GM12878 (cell line): Measurements from ENCODE around the gene SIM2. TPM values are rescaled to one million over a fixed set of nuclear protein-coding genes. Genes with fewer than 3 reads are reported as not detected.
A peak's percentile ranks its signal among the peaks of the same experiment; 100 is the strongest.

Source experiments
- ATAC-seq: fragments of 200-7000 bp; cut with Tn5 transposase; 3 replicates; pipeline ENCODE4 v1.9.1; 2020; ENCODE audit warnings: mild to moderate bottlenecking, moderate library complexity
- BruUV-seq: library from RNA; stranded (reverse); fragments of 400-500 nt; replicated peaks from 2 replicates; lab custom pipeline; 2021; lab: Mats Ljungman, UMichigan
- CTCF ChIA-PET: fragments of 300-600 bp; sonication (Branson Sonifier 250); formaldehyde crosslinking; extraction: SDS; loops from one replicate; lab custom pipeline; 2021; ENCODE audit warnings: inconsistent platforms; lab: Yijun Ruan, JAX
- POLR2A ChIA-PET: fragments of 350-600 bp; formaldehyde crosslinking; extraction: SDS; loops from one replicate; lab custom pipeline; 2021; ENCODE audit warnings: inconsistent platforms; lab: Charles Lee
- RAD21 ChIA-PET: fragments of 300-600 bp; sonication (Branson Sonifier 250); formaldehyde crosslinking; loops from one replicate; lab custom pipeline; 2023; ENCODE audit warnings: antibody characterized with exemption; ENCODE audit not compliant: unreplicated experiment; lab: Charles Lee
- SMC1A ChIA-PET: fragments of 300-600 bp; sonication (Branson Sonifier 250); formaldehyde crosslinking; loops from one replicate; lab custom pipeline; 2023; ENCODE audit not compliant: unreplicated experiment, uncharacterized antibody; lab: Charles Lee
- DNase-seq: peaks from one replicate; pipeline ENCODE4 v3.0.0-alpha.2; 2011; ENCODE audit warnings: low read depth, low spot score
- FAIRE-seq: peaks from 3 replicates; lab custom pipeline; 2011; peaks lifted over from hg19 to GRCh38; lab: Jason Lieb, UNC
- H2AFZ ChIP-seq: 2 replicates; pipeline ENCODE4 v1.6.0; 2011; ENCODE audit warnings: low read depth, low read length, control low read depth; ENCODE audit not compliant: control insufficient read depth
- H3K27ac ChIP-seq: 2 replicates; pipeline ENCODE4 v1.5.1; 2011; ENCODE audit warnings: control low read depth; ENCODE audit not compliant: control insufficient read depth, insufficient read depth
- H3K27me3 ChIP-seq, 2 experiments: replicated peaks in 1 of 2; 2 replicates each; pipeline versions ENCODE4 v1.6.0 to v1.6.1; 2011; ENCODE audit warnings: low read length in 1 of 2; ENCODE audit not compliant: control insufficient read depth in 2 of 2, insufficient read depth in 2 of 2
- H3K36me3 ChIP-seq, 2 experiments: 2 replicates each; pipeline ENCODE4 v1.5.1; 2011; ENCODE audit warnings: low read length in 1 of 2; ENCODE audit not compliant: control insufficient read depth in 2 of 2, insufficient read depth in 2 of 2
- H3K4me1 ChIP-seq: 2 replicates; pipeline ENCODE4 v1.6.1; 2011; ENCODE audit warnings: mild to moderate bottlenecking, low read length, moderate library complexity, mixed read lengths; ENCODE audit not compliant: control insufficient read depth, insufficient read depth
- H3K4me2 ChIP-seq: 2 replicates; pipeline ENCODE4 v1.6.0; 2011; ENCODE audit warnings: control low read depth; ENCODE audit not compliant: control insufficient read depth, insufficient read depth
- H3K4me3 ChIP-seq: fragments of 200-600 bp; sonication (generic); 2 replicates; pipeline ENCODE4 v1.5.1; 2016
- H3K79me2 ChIP-seq: 2 replicates; pipeline ENCODE4 v1.6.0; 2011; ENCODE audit warnings: low read length; ENCODE audit not compliant: control insufficient read depth, insufficient read depth
- H3K9ac ChIP-seq: 2 replicates; pipeline ENCODE4 v1.8.0; 2011; ENCODE audit warnings: low read length, control low read depth, mixed read lengths; ENCODE audit not compliant: control insufficient read depth, insufficient read depth
- H3K9me3 ChIP-seq: replicated peaks from 3 replicates; pipeline ENCODE4 v1.5.1; 2011; ENCODE audit warnings: mild to moderate bottlenecking, low read length; ENCODE audit not compliant: control insufficient read depth, insufficient read depth
- H4K20me1 ChIP-seq: 2 replicates; pipeline ENCODE4 v1.6.0; 2011; ENCODE audit not compliant: control insufficient read depth, insufficient read depth
- GATAD2B ChIP-seq: fragments of 450-650 bp; conservative IDR thresholded peaks from 2 replicates; pipeline ENCODE4 v1.6.1; 2017; ENCODE audit warnings: low read depth, mild to moderate bottlenecking, moderate library complexity
- LARP7 ChIP-seq: fragments of 450-650 bp; IDR thresholded peaks from 2 replicates; pipeline ENCODE4 v1.6.1; 2017; ENCODE audit warnings: mild to moderate bottlenecking
- RB1 ChIP-seq: fragments of 450-650 bp; formaldehyde crosslinking; IDR thresholded peaks from 2 replicates; pipeline ENCODE4 v1.6.1; 2017; ENCODE audit warnings: mild to moderate bottlenecking, borderline replicate concordance
- SUZ12 ChIP-seq: fragments of 200-600 bp; sonication (generic); IDR thresholded peaks from one replicate; pipeline ENCODE4 v1.6.1; 2018; ENCODE audit warnings: antibody characterized with exemption, mild to moderate bottlenecking; ENCODE audit not compliant: unreplicated experiment
- ZNF24 ChIP-seq: fragments of 450-650 bp; IDR thresholded peaks from 2 replicates; pipeline ENCODE4 v1.6.1; 2017; ENCODE audit warnings: antibody characterized with exemption, mild to moderate bottlenecking
- WGBS: methylation state at CpG from one replicate; pipeline ENCODE4 v1.1.6; 2016; ENCODE audit warnings: low lambda C conversion rate; ENCODE audit not compliant: insufficient replicate concordance, insufficient coverage; ENCODE audit errors: missing lambda C conversion rate; 5-methylcytosine and 5-hydroxymethylcytosine counted together
- in situ Hi-C: fragments of 300-500 bp; cut with MboI; formaldehyde crosslinking; loops from 9 replicates; pipeline ENCODE4 v1.14.3; 2018; ENCODE audit warnings: mixed read lengths
- intact Hi-C: fragments of 100-400 bp; cut with micrococcal nuclease; formaldehyde crosslinking; loops from one replicate; pipeline ENCODE4 v1.14.2; 2022; ENCODE audit not compliant: unreplicated experiment
- polyA plus RNA-seq, 11 experiments: library from polyadenylated mRNA; depleted of rRNA in 4 of 11; unstranded in 6 of 11; stranded (reverse) in 5 of 11; fragments of >200 nt; fragmentation: Nextera tagmentation in 4 of 11; fragmentation: Illumina TruSeq in 1 of 11; extraction: Ambion mirVana in 4 of 11; extraction: Trizol in 1 of 11; gene quantifications; 1 replicate in 1 of 11; 2 replicates in 10 of 11; pipeline versions ENCODE4 v1.2.1 to v1.2.3, GENCODE V29; 2011 to 2016; ENCODE audit warnings: inconsistent platforms in 2 of 11, missing spikeins in 2 of 11, low read depth in 1 of 11
- total RNA-seq, 4 experiments: library from RNA; depleted of rRNA in 3 of 4; stranded (reverse); fragments of >200 nt in 3 of 4; fragmentation: Illumina TruSeq in 1 of 4; extraction: Trizol in 1 of 4; gene quantifications; 2 replicates each; pipeline versions ENCODE4 v1.2.1 to v1.2.3, GENCODE V29; 2013 to 2021

The SIM2 gene
- total and polyA plus RNA-seq, 10 of the 15 experiments (the other 5 are each of a cell fraction or from before 2014, with no cell fraction given) = 0.02 to 0.15 (median 0.05) TPM; not detected in 7

DNA sequence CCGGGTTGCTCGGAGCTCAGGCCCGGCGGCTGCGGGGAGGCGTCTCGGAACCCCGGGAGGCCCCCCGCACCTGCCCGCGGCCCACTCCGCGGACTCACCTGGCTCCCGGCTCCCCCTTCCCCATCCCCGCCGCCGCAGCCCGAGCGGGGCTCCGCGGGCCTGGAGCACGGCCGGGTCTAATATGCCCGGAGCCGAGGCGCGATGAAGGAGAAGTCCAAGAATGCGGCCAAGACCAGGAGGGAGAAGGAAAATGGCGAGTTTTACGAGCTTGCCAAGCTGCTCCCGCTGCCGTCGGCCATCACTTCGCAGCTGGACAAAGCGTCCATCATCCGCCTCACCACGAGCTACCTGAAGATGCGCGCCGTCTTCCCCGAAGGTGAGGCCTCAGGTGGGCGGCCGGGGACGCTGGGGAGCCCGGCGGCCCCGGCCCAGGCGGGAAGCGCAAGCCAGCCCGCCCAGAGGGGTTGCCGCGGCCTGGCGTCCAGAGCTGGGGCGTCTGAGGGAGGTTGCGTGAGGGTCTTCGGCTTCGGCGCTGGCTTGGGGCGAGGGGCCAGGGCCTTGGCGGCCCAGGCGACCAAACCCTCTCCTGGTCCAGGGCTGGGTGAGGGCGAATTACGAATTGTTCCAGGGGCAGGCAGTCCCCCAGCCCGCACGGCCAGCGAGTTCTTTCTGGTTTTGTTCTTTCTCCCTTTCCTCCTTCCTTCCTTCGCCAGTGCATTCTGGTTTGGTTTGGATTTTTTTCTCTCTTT, 805 bp downstream of the SIM2 start:
- DNase-seq (no peak), ATAC-seq (no peak), FAIRE-seq (no peak)
- Histone ChIP-seq H3K4me2 (no peak overlapping the region), H3K36me3 (no peaks in the 10 kb centered on the region), H3K4me1 (no peaks in the 10 kb centered on the region), H3K9me3 (no peaks in the 10 kb centered on the region; the same call in 2 of the 3 replicates), H3K4me3 (no peak overlapping the region), H3K27me3 (peaks cover 28 to 40% of the 10 kb centered on the region in 2 experiments), H4K20me1 (no peaks in the 10 kb centered on the region), H3K79me2 (no peaks in the 10 kb centered on the region), H3K9ac (no peak overlapping the region), H3K27ac (no peak overlapping the region), H2AFZ (no peak overlapping the region)
- ChIA-PET RAD21 (no interaction called here), POLR2A (no interaction called here), SMC1A (no interaction called here), CTCF (no interaction called here)
- in situ Hi-C loops = no loop called here
- intact Hi-C loops = no loop called here
- 9% methylated on average over 56 of the region's 67 CpGs for WGBS
- TF ChIP-seq LARP7 (no peak), SUZ12 (peak; percentile 23), RB1 (no peak)
- BruUV-seq = no TSS peak

DNA sequence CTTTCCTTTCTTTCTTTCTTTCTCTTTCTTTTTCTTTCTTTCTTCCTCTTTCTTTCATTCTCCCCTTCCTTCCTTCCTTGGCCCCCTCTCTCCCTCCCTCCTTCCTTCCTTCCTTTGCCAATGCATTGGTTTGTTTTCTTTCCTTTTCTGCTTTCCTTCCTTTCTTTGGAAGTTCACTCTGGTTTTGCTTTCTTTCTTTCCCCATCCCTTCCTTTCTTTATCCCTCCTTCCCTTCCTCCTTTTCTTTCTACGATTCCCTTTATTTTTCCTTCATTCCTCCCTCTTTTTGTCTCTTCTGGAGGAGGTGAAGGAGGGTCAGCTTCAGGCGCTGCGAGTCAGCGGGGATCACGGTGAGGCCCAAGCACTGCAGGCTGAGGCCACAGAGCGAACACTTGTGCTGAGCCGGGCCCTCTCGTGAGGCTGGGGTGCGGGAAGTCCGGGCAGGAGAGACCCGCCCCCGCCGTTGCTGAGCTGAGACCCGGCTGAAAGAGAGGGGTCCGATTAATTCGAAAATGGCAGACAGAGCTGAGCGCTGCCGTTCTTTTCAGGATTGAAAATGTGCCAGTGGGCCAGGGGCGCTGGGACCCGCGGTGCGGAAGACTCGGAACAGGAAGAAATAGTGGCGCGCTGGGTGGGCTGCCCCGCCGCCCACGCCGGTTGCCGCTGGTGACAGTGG, 1.5 kb downstream of the SIM2 start:
- ChIA-PET SMC1A (no interaction called here), RAD21 (no interaction called here), CTCF (no interaction called here), POLR2A (no interaction called here)
- Histone ChIP-seq H3K27me3 (peaks cover 24 to 40% of the 10 kb centered on the region in 2 experiments), H3K36me3 (no peaks in the 10 kb centered on the region), H3K4me2 (no peak overlapping the region), H3K9ac (no peak overlapping the region), H3K4me1 (no peaks in the 10 kb centered on the region), H3K4me3 (no peak overlapping the region), H4K20me1 (no peaks in the 10 kb centered on the region), H3K79me2 (no peaks in the 10 kb centered on the region), H2AFZ (no peak overlapping the region), H3K9me3 (no peaks in the 10 kb centered on the region; the same call in 2 of the 3 replicates), H3K27ac (no peak overlapping the region)
- DNase-seq (no peak), FAIRE-seq (no peak), ATAC-seq (no peak)
- no peak for TF ChIP-seq ZNF24
- TF ChIP-seq GATAD2B = no peak
- intact Hi-C loops (no loop called here), in situ Hi-C loops (no loop called here)
- no TSS peak for BruUV-seq
- WGBS = 10% methylated on average over 29 of the region's 30 CpGs
